GM19193 (cell line): ENCODE measurements around the gene GRIN2C.

Experiments used
- POLR2A ChIP-seq: IDR thresholded peaks from 4 replicates; pipeline ENCODE4 v1.6.1; 2011; ENCODE audit not compliant: insufficient read depth, insufficient read length; ENCODE audit errors: extremely low read depth

Gene GRIN2C

DNA sequence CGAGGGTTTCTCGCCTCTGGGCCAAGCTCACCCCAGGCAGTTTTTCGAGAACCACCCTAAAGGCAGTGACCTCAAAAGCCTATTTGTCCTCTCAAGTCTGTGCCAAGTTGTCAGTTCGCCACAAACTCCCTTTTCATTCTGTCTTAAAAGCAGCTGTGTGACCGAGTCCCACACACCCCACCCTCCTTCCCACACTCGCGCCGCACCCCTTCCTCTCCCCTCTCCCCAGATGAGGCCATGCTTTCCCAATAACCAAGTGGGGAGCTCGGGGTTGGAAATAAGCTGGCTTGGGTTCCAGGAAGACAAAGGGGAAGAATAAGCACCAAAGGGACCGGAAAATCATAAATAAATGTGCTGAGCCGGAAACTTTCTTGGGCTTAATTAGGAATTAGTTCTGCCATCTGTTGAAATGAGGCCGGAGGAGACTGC lies 36.7 kb downstream of the GRIN2C start:
- no peak for TF ChIP-seq POLR2A

GRCh38 chr17:74822335-74822938 lies 37.2 kb downstream of the GRIN2C start:
- no peak for TF ChIP-seq POLR2A

- no peak for TF ChIP-seq POLR2A
Observed at GRCh38 chr17:74821655-74822334, 37.9 kb downstream of the GRIN2C start.

- TF ChIP-seq POLR2A: no peak
Observed at GRCh38 chr17:74819801-74820436, 39.8 kb downstream of the GRIN2C start.

- no peak for TF ChIP-seq POLR2A
Observed at GRCh38 chr17:74818291-74818938, 41.3 kb downstream of the GRIN2C start.

- TF ChIP-seq POLR2A: no peak
Observed at GRCh38 chr17:74816905-74817620, 42.6 kb downstream of the GRIN2C start.

DNA sequence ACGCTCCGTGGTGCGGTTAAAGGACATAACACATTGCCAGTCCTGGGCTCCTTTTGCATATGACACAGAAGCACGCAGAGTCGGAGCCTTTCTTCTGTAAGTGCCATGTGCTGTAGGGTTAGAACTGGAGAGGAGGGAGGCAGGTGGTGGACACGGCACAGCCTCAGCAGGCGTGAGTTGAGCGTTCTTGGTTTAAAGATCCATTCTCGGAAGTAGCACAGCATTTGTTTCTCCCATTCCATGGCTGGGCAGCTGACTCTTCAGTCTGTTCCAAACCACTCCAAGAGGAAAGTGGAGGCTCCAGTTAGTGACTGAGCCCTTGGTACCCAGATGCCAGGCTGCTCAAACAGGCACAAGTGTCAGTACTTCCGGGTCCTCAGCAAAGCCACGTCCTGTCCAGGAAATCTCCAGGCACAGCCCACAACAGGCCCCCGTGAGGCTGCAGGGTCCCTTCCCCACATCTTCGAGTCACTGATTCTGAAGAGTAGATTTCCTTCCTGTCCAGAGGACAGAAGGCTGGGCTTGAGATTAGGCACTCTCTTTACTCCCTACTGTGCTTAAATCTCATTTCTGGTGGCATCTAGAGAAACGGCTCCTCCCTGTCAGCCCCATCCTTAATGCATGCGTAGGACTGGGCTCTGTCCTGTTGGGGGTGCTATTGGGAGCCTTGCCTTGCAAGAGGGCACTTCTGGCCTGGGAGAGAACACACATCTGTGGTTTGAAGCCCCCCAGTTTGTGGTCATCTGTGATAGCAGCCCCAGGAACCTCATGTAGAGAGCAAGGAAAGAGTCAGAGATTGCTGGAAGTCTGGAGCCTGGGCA lies 43.9 kb downstream of the GRIN2C start:
- no peak for TF ChIP-seq POLR2A

DNA sequence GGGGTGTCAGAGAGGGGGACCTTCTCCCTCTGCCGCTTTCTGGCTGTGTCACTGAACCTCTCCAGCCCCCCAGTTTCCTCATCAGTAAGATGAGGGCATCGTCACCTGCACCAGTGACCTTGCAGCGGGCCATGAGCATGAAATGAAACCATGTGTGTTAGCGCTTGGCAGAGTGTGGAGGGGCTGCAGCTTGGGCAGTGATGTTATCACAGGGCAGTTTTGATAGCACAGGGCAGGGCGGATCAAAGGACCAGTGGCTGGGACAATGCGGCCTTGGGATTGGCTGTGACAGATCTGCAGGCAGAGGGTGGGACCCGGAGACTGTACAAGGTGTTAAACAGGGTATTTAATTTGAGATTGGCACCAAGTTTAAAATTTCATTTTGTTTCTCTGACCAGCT lies 44.6 kb downstream of the GRIN2C start:
- no peak for TF ChIP-seq POLR2A

GRCh38 chr17:74814453-74814852 lies 45.2 kb downstream of the GRIN2C start:
- TF ChIP-seq POLR2A: no peak

DNA sequence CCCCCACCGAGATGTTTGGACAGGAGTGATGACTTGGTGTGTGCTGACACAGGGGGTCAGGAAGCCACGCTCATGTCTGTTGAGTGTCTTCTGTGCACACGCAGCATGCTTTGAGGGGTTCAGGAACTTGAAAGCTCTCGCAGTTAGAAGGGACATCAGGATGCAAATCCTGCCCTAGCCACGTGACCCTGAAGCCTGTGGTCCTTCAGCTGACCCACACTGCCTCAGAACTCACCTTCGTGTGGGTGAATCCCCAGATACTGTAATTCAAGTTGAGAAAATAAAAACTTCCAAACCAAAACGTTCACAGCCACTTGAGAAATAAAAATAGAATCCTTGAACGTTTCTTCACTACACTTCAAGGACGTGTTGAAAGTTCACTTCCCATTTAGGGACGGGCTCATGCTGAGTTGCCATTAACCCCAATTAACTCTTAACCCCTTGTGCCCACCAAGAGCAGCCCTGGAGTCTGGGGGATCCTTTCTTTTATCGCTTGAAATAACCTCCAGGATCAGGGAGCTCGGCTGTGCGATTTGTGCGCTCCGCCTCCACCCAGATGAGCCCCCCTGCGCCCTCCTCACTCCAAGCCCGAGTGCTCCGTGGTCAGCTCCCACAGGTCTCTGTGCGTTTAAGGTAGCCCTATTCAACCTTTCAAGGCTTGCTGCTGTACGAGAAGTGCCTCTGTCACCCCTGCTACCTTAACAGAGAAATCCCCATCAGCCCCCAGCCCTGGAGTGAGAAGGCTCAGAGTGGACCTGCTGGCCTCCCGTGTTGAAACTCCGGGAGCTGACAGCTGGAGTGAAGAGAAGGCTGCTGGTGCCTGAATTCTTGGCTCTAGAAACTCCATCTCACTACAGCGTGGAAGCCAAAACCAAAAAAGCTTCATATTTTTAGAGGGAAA lies 47.3 kb downstream of the GRIN2C start:
- TF ChIP-seq POLR2A: no peak

DNA sequence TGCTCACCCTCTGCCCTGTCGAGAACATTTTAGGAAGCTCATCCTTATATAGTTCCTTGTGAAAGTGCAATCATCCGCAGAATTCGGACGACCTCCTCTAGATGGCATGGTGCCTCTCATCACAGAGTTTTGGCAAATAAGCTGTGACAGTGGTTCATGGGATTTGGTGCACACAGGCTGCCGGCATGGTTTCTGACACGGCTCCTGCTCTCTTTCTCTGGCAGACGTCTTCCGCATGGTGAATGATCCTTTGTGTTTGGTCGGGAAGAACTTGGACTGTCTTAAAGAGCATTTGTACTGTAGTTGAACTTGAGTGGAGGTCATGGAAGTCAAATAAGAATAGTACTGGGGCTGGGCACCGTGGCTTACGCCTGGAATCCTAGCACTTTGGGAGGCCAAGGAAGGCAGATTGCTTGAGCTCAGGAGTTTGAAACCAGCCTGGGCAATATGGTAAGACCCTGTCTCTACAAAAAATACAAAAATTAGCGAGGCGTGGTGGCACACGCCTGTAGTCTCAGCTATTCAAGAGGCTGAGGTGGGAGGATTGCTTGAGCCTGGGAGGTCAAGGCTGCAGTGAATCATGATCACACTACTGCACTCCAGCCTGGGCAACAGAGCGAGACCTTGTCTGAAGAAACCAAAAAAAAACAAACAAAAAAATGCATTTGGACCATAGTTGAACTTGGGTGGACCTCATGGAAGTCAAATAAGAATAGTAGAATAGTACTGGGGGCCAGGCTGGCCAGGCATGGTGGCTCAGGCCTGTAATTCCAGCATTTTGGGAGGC lies 48.8 kb downstream of the GRIN2C start:
- no peak for TF ChIP-seq POLR2A

DNA sequence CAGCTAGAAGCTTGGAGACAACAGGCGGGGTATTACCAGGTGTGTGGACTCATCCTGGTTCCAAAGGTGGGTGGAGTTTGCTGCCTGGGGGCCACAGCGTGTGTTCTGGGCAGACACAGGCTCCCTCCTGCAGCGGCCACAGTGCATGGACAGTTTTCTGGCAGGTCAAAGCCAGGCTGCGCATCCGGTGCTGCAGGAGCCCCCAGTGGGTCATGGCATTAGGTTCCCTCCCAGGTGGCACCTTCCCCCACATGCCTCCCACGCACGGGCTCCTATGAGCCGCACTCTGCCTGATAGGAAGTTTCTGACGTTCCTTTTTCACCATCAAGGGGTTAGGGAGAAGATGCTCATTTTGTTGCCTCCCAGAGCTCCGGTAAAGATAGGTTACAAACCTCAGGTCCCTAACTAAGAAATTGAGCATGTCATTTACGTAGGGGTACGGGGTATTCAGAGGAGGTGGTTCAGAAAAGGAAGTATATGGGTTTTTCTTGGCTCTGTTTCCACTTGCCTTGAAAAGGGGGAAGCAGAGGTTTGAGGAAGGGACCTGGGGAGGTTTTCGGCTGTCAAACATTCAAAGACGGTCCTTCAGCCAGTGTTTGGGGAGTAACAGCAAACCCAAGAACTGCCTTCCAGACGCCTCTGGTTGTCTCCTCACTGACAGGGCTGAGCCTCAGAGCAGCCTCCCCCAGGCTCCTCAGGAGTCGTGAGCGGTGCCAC lies 50.8 kb downstream of the GRIN2C start:
- no peak for TF ChIP-seq POLR2A

GRCh38 chr17:74807925-74808324 lies 51.8 kb downstream of the GRIN2C start:
- TF ChIP-seq POLR2A: no peak
